HG03108 (cell line): Measurements from ENCODE around the gene FILIP1L.

ENCODE experiments used
- ATAC-seq: cut with Tn5 transposase; IDR thresholded peaks from one replicate; pipeline ENCODE4 v1.9.1; 2021; ENCODE audit warnings: moderate library complexity; ENCODE audit not compliant: unreplicated experiment

The FILIP1L gene

DNA sequence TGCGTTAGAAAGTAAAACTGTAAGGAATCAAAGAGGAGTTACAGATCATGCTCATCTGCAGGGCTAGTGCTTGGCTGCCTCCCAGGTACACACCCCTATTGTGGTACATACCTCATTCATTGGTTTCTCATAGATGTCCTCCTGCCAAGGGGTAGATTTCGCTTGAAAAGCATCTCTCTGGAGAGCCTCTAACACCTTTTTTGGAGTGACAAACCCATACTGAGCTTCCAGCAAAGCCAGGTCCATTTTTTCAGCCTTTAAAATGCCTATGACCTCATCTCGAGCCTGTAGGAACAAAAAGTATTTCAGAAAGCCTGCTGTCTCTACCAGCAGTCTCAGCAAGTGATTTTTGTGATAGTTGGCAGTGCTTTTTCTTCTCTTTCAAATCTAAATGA, 184.6 kb downstream of the FILIP1L start:
- no peak for ATAC-seq

- no peak for ATAC-seq
These were observed 185.2 kb downstream of the FILIP1L start for GRCh38 chr3:99928771-99929744.

DNA sequence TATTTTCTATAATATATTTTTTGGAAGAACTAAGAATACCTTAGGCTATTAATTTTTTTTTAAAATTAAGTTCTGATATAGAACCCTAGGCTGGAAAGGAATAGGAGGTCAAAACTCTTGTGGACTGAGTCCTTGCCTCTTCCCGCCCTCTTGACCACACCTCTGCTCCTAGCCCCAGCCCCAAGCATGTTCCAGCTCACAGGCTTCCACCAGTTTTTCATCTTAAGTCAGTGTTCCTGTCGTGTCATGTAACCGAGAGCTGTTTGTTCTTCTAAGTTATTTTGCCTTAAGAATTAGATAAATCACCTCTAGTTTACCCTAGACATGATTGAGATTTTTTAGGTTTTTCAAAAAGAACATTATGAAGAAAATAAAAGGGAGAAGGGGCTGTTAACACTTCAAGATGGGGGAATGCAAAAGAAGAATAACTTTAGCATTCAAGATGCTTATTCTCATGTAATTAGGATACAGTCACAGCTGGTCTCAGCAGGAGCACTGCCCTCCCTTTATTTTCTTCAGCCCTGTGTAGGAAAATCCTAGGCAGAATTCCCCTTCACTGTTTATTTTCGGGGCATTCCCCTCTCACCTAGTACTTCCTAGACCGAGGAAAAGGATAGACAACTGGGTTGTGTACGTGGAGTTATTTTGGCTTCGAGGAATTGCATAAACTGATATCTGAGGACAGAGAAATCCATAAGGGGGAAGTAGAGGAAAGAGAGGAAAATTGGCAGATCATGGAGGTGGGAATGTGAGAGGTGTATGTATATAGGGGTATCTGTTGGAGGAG, 186.4 kb downstream of the FILIP1L start:
- ATAC-seq, result no peak

GRCh38 chr3:99925584-99926230, 188.6 kb downstream of the FILIP1L start:
- no peak for ATAC-seq

GRCh38 chr3:99923873-99924272, 190.4 kb downstream of the FILIP1L start:
- no peak for ATAC-seq

GRCh38 chr3:99921986-99922385, 192.3 kb downstream of the FILIP1L start:
- no peak for ATAC-seq

DNA sequence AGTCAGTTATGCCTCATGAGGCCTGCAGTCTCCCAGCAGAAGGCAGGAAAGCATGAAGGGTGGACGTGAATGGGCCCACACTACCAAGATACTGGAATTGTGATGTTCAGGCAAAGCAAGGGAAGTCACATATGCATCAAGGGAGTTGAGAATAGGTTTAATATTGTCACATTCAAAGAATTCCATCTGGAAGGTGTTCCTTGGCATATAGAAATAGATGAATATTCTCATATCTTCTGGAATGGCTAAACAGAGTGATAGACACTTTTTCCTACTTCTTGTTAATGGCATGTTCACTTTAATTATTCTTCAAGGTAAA, 193.0 kb downstream of the FILIP1L start:
- no peak for ATAC-seq

- no peak for ATAC-seq
These were observed 193.6 kb downstream of the FILIP1L start for GRCh38 chr3:99920481-99921376.

GRCh38 chr3:99919694-99920093, 194.6 kb downstream of the FILIP1L start:
- no peak for ATAC-seq

- ATAC-seq, result no peak
These were observed 195.6 kb downstream of the FILIP1L start for GRCh38 chr3:99918715-99919114.

GRCh38 chr3:99915906-99916432, 198.3 kb downstream of the FILIP1L start:
- no peak for ATAC-seq

GRCh38 chr3:99911433-99911832, 202.9 kb downstream of the FILIP1L start:
- no peak for ATAC-seq

- no peak for ATAC-seq
These were observed 203.5 kb downstream of the FILIP1L start for GRCh38 chr3:99910752-99911290.

DNA sequence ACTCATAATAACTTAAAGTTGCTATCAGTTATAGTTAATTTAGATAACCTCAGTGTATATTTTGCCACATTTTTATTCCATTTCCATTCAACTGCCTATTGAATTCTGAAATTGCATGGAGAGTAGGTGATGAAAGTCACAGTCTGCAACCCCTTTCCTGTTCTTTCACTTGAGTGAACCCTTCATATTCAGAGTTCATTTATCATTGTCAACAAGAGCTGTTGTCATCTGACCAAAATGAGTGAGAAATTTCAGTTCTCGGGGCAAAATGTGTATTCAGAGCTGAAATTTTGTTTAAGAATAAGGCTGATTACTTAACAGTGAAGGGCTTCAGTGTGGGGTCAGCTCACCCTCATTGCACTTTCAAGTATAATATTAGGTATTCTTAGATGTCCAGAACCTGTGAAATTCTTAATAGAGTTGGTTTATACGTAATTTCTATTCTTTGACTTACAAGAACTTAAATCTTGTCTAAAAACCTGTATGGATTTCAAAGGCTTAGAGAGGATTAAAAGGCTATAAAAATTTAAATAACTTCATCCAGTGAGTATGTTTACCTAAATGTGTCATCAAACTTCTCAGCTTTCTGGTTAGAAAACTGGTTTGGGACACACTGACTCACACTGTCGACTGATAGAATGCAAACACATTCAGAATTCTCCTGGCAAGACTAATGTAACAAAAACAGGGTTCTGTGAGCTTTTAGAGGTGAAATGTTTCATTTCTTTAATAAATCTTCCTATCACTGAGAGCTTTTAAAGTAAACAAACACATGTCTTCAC, 204.4 kb downstream of the FILIP1L start:
- no peak for ATAC-seq

GRCh38 chr3:99907959-99908544, 206.2 kb downstream of the FILIP1L start:
- no peak for ATAC-seq

- no peak for ATAC-seq
These were observed 210.4 kb downstream of the FILIP1L start for GRCh38 chr3:99903869-99904268.

DNA sequence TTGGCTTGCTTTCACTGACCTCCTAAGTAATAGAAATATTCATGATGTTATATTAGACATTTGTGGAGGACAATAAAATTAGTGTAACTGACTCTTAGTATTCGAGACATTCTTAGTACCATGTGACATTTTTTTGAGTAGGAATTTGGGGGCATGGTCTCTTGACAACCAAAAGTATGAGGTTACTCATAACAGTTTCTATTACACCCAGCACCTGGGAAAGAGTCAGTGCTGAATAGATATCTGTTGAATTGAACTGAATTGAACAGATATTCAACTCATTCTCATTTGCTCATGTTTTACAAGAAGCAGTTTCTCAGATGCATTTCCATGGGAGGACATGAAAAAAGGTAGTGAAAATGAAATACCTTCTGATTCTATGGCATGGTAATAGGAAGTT, 212.2 kb downstream of the FILIP1L start:
- ATAC-seq, result no peak

- no peak for ATAC-seq
These were observed 212.9 kb downstream of the FILIP1L start for GRCh38 chr3:99901200-99901926.
